Measurements from ENCODE around the gene RING1.

Gene RING1

DNA sequence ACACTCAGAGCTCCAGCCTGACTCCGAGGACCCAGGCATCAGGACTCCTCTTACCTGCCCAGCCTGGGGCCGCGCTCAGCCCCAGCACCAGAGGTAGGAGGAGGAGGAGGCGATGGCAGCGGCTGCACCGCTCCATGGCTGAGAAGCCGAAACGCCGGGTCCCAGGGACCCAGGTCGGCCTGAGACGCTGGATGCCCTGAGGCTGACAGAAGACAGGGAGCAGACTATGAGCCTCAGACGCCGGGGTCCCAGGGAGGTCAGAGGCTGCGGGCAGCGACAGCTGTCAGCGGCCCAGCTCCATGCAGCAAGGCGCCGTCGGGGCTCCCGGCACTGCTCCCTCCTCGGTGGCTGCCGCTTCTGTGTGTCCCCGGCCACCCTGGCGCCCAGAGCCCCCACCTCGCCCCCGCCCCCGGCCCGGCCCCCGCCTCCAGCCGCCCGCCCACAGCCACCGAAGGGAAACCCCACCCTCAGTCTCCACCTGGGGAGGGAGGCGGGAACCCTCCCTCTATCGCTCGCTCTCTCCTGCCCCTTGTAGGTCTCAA lies 16.1 kb upstream of the RING1 start, which contains the start of gene COL11A2:
Gene COL11A2 (minus strand): TSS at position 363 of the 542 bp plus-strand sequence. CDS start 227 bp downstream, at position 136.
- DNase-seq (ENCODE audit: low read depth in 2 of 2) = no peak

DNA sequence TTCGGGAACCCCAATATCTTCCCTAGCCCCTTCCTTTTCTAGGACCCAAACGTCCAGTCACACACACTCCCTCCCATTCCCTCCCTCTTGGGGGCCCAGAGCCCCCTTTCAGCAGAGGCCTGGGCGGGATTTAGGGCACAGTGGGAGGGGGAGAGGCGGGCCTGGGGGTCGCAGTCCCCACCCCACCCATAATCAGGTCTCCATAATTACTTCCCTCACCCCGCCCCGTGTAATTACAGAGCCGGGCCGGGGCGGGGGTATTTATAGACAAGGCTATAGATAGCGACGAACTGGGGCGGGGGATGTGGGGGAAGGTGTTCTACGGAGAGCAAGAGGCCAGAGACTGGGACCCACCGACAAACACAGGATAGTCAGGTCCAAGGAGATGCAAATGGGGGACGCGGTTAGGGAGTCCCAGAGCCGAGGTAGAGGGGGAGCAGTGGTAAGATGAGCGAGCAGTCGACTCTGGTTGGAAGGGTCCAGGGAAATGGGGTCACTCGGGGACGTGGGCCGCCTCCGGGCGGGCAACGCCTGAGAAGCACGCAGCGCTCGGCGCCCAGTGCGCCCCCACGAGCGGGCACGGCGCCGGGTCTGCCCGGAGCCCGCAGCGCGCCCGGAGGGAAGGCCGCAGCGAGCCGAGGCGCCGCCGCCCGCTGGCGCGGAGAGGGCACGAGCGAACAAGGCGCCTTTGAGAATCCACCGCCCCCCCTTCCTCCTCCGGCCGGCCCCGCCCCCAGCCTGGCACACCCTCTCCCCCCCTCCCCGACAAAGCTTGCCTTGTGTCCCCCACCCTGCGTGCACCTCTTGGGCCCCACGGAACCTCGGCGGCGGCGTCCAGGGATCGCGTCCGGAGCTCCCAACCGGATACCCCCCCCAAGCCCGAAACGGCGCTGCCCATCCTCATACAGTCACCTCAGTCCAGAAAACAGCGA lies 15.4 kb upstream of the RING1 start:
- DNase-seq (ENCODE audit: low read depth in 2 of 2) = no peak

DNA sequence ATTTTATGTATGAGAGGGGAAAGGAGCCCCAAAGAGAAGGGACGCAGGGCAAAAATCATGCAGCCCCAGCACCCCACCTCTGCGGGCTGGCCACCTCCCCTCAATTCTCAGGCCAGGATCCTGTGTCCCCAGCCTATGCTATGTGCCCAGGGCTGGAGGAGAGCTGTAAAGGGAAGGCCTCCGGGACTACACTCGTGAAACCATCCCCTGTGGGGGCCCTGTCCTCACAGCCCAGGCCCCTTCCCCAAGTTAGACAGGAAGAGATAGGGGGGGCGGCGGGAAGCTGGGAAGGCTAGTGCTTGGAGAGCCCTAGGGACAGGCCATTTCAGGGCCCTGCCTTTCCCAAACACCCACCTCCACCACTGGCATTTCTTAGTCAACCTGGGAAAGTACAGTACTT lies 14.7 kb upstream of the RING1 start:
- DNase-seq (ENCODE audit: low read depth in 2 of 2) = no peak

DNA sequence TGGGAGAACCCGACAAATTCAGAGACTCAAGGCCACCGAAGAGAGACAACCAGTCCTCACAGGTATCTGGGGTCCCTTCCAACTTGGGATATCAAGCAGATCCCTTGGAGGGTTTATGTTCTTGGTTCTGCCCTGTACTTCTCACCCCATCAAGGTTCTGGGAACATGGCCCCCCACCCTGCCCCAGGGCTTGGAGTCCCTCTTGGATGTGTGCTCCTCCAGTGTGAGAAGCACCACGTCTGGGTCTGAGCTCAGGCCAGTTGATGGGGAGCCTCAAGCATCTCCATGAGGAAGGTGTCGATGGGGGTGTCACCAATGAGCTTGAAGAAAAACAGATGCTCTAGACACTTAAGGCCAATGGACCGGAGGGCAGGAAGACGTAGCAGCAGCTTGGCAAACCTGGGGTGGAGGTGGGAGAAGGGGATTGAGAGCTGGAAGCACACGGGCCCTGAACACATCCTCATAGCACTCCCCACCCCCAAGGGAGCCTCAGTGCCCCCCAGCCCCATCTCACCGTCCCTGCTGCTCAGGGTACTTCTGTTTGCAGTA lies 13.8 kb upstream of the RING1 start:
- DNase-seq (ENCODE audit: low read depth in 2 of 2) = no peak

DNA sequence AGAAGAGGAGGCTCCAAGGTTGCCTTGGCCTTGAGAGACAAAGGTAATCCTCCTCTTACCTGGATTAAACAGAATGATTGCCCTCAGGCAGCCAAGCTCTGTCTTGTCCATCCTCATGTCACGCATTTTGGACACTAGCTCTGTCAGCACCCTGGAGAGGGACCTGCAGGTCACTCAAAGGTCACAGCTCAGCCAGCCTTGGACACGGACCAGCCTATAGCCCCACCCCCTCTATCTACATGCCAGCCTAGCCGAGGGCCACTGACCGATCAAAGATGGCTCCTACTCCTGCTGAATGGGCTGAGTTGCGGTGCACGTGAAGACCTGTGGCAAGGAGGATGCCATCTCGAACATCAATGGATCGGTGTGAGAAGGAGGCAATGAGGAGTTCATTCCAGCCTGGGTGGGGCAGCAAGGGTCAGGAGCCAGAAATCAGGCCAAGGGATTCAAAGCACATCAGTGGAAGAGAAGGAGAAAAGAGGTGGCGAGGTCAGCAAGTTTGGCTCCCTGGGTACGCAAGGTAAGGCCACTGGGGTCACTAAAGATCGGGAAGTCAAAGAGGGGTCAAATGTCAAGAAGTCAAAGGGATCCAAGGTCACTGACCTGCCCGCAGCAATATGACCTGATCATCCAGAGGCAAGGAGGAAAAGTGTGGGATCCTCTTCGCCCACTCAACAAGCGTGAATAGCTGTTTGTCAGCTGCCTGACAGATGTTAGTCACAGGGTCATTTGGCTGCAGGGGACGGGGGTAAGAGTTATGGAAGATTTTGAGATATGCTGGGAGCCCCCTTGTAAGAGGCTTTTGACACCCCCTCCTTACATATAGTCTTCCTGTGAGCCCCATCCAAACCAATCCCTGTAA lies 12.8 kb upstream of the RING1 start:
- DNase-seq (ENCODE audit: low read depth in 2 of 2) = no peak

DNA sequence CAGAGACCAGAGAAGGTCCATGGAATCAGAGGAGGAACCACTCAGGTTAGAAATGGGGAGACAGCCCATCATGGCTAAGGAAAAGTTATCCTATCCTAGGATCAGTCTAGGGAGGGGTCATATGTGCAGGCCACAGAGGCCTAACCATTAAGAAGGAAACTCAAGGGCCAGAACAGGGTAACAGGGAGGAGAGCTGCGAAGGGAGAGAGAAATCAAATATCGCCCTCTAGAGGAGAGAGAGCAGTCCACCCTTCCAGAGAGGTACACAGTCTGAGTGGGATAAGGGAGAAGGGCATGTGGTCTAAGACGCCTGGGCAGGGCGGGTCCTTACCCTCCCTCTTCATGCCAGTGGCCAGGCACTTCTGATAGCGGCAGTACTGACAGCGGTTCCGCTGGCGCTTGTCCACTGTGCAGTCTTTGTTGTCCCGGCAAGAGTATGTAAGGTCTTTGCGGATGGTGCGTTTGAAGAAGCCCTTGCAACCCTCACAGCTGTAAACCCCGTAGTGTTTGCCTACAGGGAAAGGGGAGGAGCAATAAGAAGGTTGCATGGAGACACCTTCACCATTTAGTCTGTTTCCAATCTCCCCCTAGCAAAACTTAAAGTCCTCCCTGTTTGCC lies 10.8 kb upstream of the RING1 start:
- DNase-seq (ENCODE audit: low read depth in 2 of 2) = no peak

DNA sequence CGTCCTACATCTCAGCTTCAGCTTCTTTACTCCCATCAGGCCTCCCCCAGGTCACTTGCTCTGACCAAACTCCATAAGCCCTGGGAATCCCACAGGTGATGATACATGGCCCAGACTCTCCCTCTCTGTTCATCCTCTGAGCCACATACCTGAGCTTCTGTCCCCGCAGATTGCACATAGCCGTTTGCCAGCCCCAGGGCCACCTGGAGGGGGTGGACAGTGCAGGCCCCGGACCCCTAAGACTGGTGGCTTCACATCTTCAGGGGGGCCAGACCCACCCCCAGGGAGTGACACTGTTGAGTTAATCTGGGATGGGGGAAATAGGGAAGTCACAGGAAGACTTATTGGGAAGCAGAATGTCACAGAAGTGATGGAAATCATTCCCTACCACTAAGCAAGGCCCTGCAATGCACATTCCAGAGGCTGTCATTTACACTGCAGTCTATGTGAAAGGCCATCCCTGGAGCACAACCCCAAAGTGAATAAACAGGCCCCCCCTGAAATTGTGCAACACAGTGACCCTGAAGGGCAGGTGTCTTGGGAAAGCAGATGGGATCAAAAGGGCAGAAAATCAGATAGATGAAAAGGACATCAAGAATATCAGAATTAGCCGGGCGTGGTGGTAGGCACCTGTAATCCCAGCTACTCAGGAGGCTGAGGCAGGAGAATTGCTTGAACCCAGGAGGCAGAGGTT lies 10.0 kb upstream of the RING1 start:
- DNase-seq (ENCODE audit: low read depth in 2 of 2) = no peak

DNA sequence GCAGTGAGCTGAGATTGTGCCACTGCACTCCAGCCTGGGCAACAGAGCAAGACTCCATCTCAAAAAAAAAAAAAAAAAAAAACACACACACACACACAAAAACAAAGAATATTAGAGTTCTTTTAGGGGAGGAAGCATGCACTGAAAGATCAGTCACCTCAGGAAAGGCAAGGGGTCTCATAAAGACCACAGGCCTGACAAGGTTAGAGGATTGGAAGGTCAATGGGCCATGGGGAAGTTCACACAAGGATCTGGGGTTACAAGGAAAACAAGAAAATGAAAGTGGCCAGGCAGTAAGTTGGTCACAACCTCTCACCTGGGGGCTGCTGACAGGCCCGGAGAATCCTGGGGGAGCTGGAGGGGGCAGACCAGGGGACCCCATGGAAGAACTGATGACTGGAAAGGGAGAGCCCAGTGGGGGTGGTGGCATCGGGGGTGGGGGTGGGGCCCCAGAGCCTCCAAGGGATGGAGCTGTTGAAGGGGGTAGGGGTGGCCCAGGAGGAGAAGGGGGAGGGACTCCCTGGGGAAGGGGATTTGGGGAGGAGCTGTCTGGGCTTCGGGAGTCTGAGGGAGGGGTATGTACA lies 9.4 kb upstream of the RING1 start:
- DNase-seq (ENCODE audit: low read depth in 2 of 2) = no peak

DNA sequence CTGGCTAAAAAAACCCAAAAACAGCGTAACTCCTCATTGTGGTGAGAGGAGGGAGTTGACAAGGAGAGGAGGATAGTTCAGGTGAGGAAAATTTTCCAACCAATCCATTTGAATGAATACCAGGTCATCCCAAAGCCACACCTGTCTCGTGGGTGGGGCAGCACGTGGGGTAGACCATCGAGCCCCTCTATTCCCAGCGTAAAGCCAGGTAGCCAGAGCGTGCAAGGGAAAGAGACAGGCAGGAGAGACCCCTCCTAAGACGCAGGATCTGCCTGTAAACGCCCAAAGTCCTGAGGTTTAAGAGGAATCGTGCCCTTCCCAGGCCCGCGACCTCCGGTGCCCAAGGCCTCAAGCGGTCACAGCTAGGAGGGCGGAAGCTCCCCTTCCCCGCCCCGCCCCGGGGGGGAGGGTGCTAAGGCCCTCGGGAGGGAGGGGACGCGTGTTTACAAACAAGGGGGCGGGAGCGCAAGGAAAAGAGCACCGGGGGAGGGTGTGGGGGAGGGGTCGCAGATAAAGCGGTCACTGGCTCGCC lies 8.5 kb upstream of the RING1 start:
- peak; percentile 40 to 42 for DNase-seq (ENCODE audit: low read depth in 2 of 2)

DNA sequence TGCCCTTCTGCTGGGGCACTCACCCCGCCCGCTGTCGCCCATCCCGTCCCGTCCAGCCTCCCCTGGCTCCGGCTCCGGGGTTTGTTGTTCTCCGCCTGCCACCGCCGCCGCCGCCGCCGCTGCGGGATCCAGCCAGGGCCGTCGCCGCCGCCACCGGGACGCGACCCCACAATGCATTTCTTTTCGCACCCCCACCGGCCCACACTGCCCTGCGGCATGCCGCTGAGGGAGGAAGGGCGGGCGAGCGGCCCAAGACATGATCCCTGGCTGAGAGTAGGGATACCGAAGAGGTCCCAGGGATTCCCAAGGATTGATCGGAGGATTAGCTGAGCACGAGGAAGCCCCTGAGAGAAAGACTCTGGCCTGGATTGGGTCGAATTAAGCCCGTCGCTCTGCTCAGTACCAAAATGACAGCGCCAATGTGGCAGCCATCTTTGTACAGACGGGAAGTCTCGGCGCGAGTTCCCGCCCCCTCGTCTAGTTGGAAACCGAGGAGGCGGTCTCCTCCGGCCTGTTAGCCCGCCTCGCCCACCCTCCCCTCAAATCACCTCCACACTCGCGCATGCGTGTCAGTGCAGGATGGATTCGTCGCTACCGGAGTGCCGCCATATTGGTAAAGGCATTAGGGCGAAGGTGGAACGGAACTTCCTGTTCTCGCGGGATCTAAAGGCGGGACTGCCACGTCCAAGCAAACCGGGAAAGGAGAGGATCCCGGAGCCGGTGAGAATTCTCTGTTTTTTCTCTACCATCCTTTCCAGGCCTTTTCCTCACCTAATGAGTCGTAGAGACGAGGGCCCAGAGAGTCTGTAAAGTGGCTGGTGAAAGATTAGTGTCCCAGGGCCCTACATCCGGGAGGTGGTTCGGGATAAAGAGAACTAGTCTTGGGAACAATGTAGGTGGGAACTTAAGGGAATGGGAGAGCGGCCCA lies 7.8 kb upstream of the RING1 start, which contains the start of the genes RXRB and SLC39A7:
Gene RXRB (minus strand): TSS at position 447 of the 928 bp plus-strand sequence. CDS start 189 bp downstream, at position 258.
Gene SLC39A7 (plus strand): TSS at position 649 of the 928 bp plus-strand sequence. CDS start 379 bp downstream, outside the sequence.
- peak; percentile 98 to 99 for DNase-seq (ENCODE audit: low read depth in 2 of 2)

DNA sequence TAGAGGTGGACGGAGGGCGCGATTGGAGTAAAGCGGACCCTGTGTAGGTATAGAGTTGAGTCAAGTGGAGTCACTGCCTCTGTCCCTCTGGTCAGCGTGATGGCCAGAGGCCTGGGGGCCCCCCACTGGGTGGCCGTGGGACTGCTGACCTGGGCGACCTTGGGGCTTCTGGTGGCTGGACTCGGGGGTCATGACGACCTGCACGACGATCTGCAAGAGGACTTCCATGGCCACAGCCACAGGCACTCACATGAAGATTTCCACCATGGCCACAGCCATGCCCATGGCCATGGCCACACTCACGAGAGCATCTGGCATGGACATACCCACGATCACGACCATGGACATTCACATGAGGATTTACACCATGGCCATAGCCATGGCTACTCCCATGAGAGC lies 7.2 kb upstream of the RING1 start:
- no peak for DNase-seq (ENCODE audit: low read depth in 2 of 2)

DNA sequence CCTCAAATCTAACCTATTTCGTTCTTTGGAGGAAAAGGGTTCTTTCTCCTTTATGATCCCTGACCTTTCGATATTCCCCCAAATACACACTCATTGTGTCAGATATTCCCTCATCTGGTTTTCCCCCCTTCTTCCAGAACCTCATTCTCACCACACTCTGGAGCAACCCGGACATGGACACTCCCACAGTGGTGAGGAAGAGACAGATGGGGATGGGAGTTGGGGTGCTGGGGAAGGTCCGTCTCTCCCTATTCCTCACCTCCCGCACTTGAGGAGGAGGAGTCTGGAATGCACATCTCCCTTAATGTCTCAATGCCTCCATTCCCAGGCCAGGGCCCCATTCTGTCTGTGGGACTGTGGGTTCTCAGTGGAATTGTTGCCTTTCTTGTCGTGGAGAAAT lies 6.4 kb upstream of the RING1 start:
- no peak for DNase-seq (ENCODE audit: low read depth in 2 of 2)

DNA sequence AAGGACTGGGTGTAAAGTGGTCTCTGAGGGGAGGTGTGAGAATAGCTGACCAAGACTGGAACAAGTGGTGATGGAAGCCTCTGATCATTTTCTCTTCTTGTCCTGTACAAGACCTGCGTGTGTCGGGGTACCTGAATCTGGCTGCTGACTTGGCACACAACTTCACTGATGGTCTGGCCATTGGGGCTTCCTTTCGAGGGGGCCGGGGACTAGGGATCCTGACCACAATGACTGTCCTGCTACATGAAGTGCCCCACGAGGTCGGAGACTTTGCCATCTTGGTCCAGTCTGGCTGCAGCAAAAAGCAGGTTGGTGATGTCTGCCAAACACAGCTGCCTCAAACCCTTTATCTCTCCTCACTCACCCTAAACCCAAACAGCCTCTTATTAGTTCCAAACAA lies 5.5 kb upstream of the RING1 start:
- no peak for DNase-seq (ENCODE audit: low read depth in 2 of 2)

DNA sequence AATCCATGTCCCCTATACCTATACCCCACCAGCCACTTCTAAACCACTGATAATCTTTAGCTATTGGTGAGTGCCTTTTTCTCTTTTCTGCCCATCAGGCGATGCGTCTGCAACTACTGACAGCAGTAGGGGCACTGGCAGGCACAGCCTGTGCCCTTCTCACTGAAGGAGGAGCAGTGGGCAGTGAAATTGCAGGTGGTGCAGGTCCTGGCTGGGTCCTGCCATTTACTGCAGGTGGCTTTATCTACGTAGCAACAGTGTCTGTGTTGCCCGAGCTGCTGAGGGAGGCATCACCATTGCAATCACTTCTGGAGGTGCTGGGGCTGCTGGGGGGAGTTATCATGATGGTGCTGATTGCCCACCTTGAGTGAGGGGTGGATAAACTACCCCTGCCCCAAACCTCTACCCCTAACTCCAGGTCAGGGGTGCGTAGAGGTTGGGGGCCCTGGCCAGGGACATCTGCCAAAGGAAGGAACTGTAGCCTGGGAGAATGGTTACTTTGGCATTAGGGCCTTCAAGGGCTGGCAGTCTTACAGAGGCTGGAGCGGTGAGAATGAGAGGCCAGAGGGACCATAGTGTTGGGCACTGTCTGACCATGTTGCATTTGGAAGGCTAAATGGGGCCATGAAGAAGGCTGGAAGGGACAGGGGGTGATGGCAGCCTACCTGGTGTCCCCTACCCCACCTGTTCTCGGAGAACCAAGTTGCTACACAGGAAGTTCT lies 4.7 kb upstream of the RING1 start:
- no peak for DNase-seq (ENCODE audit: low read depth in 2 of 2)

DNA sequence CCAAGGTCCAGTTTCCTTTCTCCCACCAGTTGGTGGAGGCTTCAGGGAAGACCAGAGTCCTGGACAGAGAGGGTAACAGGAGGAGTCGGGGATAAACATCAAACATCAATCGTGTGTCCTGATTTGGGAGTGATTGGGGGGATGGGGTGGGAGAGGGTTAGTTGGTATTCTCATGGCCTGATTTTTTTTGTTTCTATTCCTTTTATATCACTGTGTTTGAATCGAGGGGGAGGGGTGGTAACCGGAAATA lies 4.2 kb upstream of the RING1 start:
- no peak for DNase-seq (ENCODE audit: low read depth in 2 of 2)

DNA sequence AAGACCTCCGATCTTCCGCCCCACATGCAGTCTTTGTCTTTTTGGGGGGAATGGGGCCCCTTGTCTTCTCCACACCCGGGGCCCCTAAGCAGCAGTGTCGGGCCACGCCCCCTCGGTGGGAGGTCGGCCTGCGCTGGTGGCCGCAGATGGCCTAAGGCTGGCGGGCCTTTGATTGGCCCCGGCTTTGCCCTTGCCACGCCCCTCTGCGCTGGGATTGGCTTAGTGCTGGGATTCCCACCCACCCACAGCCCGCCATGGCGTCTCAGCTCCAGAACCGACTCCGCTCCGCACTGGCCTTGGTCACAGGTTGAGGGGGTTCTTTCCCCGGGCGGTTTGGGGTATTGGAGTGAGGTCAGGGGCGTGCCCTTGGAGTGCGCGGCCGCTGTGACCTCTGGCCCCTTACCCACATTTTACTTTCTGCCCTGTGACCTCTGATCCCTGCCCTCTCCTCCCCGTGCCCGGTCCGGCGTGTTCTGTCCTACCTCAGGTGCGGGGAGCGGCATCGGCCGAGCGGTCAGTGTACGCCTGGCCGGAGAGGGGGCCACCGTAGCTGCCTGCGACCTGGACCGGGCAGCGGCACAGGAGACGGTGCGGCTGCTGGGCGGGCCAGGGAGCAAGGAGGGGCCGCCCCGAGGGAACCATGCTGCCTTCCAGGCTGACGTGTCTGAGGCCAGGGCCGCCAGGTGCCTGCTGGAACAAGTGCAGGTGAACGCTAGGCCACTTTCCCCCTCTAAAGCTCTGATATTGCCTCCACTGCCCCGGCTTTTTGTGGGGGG lies 3.7 kb upstream of the RING1 start, which contains the start of gene HSD17B8:
Gene HSD17B8 (plus strand): TSS at position 241 of the 776 bp plus-strand sequence. CDS start 14 bp downstream, at position 255.
- peak; percentile 76 to 87 for DNase-seq (ENCODE audit: low read depth in 2 of 2)

DNA sequence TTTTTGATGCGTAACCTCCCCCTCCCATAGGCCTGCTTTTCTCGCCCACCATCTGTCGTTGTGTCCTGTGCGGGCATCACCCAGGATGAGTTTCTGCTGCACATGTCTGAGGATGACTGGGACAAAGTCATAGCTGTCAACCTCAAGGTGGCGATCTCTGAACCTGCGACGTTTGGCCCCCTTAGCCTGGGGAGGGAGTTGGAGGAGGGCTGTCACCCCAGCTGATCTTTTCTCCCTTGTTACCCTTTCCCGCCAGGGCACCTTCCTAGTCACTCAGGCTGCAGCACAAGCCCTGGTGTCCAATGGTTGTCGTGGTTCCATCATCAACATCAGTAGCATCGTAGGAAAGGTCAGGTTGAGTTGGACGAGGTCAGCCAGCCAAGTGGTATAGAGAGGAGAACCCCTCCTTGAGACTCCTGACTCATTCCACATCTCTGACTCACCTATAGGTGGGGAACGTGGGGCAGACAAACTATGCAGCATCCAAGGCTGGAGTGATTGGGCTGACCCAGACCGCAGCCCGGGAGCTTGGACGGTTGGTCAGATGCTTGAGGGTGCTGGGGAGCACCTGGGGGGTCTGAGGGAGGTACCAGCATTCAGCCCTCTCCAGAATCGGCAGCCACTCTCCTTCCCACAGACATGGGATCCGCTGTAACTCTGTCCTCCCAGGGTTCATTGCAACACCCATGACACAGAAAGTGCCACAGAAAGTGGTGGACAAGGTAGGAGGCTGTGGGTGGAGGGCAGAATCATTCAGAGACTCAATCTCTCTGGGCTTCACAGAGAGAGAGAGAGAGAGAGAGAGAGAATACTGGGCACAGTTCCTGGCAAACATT lies 2.9 kb upstream of the RING1 start:
- no peak for DNase-seq (ENCODE audit: low read depth in 2 of 2)

Data from stimulated activated CD8-positive, alpha-beta memory T cell treated with anti-CD3 and anti-CD28 coated beads, Interleukin-2, amount 100 ng/mL, for 1 hour (primary cell).